Endothelial cell (in vitro differentiated cells): Measurements from ENCODE around the gene PDZD8. TPM values are rescaled to one million over a fixed set of nuclear protein-coding genes. Genes with fewer than 3 reads are reported as not detected.

ENCODE experiments used
- DNase-seq: peaks from one replicate; pipeline ENCODE4 v3.0.0; 2021; ENCODE audit warnings: low spot score
- H3K27ac Mint-ChIP-seq: one replicate; pipeline ENCODE4 v1.8.0; 2021; ENCODE audit warnings: mixed read lengths, inconsistent platforms; ENCODE audit not compliant: unreplicated experiment
- H3K27me3 Mint-ChIP-seq: one replicate; pipeline ENCODE4 v1.8.0; 2021; ENCODE audit warnings: mild to moderate bottlenecking, moderate library complexity, mixed read lengths, inconsistent platforms; ENCODE audit not compliant: unreplicated experiment
- H3K36me3 Mint-ChIP-seq: one replicate; pipeline ENCODE4 v1.8.0; 2021; ENCODE audit warnings: mild to moderate bottlenecking, low read depth, mixed read lengths, inconsistent platforms; ENCODE audit not compliant: unreplicated experiment
- H3K4me1 Mint-ChIP-seq: one replicate; pipeline ENCODE4 v1.8.0; 2021; ENCODE audit warnings: mild to moderate bottlenecking, mixed read lengths, inconsistent platforms; ENCODE audit not compliant: unreplicated experiment
- H3K4me3 Mint-ChIP-seq: one replicate; pipeline ENCODE4 v1.8.0; 2021; ENCODE audit warnings: mild to moderate bottlenecking, mixed read lengths, inconsistent platforms; ENCODE audit not compliant: unreplicated experiment
- H3K9me3 Mint-ChIP-seq: one replicate; pipeline ENCODE4 v1.8.0; 2021; ENCODE audit warnings: mixed read lengths, inconsistent platforms; ENCODE audit not compliant: unreplicated experiment
- total RNA-seq: library from RNA; stranded (reverse); fragmentation: NEBNext Ultra II Directional; extraction: Animal tissue kit (Norgen Biotek cat#: 25700); gene quantifications from one replicate; pipeline ENCODE4 v1.2.1, GENCODE V29; 2021; ENCODE audit not compliant: unreplicated experiment
- TF ChIP-seq, protein P1 (sequence below): fragments of 200-600 bp; sonication (generic); IDR thresholded peaks from one replicate; pipeline ENCODE4 v1.5.0; 2021; ENCODE audit warnings: antibody characterized with exemption; ENCODE audit not compliant: unreplicated experiment

Gene PDZD8
- total RNA-seq, 1 donor from 2014 or later, result 25.6 TPM

DNA sequence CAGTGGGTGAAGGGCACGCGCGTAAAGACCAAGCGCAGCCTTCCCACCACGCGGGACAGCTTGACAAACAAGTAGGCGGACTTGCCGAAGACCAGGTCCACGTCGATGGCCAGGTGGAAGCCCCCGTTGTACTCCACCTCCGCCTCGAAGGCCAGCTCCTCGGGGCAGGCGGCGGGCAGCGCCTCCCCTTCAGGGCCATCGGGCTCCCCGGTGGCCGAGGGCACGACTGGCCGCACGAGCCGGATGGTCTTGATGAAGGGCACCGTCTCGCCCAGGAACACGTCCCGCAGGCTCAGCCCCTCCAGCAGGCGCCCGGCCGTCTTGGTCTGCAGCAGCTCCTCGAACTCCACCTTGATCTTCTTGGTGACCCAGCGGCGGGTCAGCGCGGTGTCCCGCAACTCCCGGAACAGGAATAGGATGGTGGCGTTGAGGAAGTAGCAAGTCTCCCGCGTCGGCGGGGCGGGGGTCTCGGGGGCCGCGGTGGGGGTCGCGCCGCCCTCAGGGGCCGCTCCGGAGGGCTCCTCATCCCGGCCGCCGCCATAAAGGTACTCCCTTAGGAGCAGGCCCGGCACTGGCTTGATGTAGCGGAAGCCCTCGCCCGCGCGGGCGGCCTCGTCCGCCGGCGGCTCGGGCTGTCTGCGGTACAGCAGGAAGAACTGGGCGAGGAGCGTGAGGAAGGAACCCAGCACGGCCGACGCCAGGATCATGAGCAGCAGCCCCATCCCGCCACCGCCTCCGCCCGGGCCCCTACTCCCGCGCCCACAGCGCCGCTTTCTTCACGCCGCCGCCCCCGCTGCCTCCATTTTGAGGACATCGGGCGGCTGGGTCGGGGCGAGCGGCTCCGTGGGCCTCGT, 507 bp downstream of the PDZD8 start:
- Mint-ChIP-seq H3K4me3 (peak overlapping the region; percentile 96), H3K36me3 (no peaks in the 10 kb centered on the region), H3K4me1 (peaks cover 10% of the 10 kb centered on the region), H3K27ac (no peak overlapping the region), H3K9me3 (no peaks in the 10 kb centered on the region), H3K27me3 (peaks cover 11% of the 10 kb centered on the region)
- DNase-seq, result peak; percentile 55
- TF ChIP-seq, protein P1, sequence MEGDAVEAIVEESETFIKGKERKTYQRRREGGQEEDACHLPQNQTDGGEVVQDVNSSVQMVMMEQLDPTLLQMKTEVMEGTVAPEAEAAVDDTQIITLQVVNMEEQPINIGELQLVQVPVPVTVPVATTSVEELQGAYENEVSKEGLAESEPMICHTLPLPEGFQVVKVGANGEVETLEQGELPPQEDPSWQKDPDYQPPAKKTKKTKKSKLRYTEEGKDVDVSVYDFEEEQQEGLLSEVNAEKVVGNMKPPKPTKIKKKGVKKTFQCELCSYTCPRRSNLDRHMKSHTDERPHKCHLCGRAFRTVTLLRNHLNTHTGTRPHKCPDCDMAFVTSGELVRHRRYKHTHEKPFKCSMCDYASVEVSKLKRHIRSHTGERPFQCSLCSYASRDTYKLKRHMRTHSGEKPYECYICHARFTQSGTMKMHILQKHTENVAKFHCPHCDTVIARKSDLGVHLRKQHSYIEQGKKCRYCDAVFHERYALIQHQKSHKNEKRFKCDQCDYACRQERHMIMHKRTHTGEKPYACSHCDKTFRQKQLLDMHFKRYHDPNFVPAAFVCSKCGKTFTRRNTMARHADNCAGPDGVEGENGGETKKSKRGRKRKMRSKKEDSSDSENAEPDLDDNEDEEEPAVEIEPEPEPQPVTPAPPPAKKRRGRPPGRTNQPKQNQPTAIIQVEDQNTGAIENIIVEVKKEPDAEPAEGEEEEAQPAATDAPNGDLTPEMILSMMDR, result no peak

DNA sequence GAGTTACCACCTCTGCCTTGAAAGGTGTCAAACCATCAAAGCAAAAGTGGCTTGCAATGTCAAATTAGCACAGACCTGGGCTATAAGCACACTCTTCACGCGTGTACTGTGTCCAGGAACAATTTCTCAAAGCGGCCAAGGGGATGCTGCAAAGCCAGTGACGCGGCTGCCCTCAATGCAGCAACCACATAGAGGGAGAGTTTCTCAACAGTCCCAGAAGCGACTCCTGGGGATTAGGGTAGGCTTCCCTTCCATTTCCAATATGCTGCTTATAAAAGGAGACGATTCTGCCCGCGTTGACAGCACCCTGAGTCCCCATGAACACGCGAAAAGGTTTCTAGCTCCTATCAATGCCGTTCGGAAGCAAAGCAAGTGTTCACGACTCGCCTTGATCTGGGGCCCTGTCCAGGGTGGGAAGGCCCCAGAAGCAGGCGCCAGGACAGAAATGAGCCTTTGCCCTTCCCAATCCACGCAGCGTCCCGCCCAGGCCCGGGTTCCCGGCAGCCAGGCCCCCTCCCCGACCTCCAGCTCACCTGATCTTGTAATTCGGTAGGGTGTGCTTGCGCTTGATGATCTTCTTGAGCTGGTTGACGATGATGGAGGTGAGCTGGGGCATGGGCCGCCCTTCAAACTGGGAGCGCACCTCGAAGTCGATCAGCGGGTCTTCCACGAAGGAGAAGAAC, 1.3 kb downstream of the PDZD8 start:
- Mint-ChIP-seq H3K9me3 (no peaks in the 10 kb centered on the region), H3K4me1 (peaks cover 10% of the 10 kb centered on the region), H3K4me3 (peak overlapping the region; percentile 96), H3K27me3 (peaks cover 11% of the 10 kb centered on the region), H3K27ac (no peak overlapping the region), H3K36me3 (no peaks in the 10 kb centered on the region)
- DNase-seq, result peak; percentile 22
- TF ChIP-seq, protein P1, result no peak

DNA sequence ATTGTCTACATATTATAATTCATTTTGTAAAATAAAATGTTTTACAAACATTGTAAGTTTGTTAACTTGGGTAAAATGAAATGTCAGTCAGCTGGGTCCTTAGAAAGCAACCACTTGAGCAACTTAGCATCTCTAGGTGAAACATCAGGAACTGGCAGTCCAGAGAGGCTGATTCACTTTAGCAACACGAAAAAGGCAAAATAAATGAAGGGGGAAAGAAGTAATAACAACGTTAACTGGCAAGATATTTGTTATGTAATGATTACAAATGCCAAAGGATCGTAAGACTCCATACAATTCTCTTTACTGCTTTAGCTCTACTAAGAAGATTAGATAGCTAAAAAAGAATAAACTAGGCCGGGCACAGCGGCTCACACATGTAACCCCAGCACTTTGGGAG, 5.0 kb downstream of the PDZD8 start:
- Mint-ChIP-seq H3K4me1 (peaks cover 10% of the 10 kb centered on the region), H3K27ac (no peak overlapping the region), H3K9me3 (no peaks in the 10 kb centered on the region), H3K27me3 (peaks cover 4% of the 10 kb centered on the region), H3K4me3 (no peak overlapping the region), H3K36me3 (no peaks in the 10 kb centered on the region)
- TF ChIP-seq, protein P1, result no peak
- no peak for DNase-seq

DNA sequence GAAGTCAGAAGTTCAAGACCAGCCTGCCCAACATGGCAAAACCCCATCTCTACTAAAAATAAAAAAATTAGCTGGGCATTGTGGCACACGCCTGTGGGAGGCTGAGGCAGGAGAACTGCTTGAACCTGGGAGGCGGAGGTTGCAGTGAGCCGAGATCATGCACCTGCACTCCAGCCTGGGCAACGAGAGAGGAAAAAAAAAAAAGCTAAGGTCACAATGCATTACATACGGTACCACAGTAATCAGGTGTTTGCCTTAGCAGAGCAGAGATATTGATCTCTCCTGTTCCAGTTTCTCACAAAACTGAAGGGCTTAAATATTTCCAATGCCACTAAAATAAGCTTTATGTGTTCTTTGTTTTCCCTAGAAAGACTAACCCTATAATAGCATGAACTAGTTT, 7.5 kb downstream of the PDZD8 start:
- H3K4me3 Mint-ChIP-seq, result no peak overlapping the region
- TF ChIP-seq, protein P1, result no peak
- no peaks in the 10 kb centered on the region for H3K9me3 Mint-ChIP-seq
- H3K36me3 Mint-ChIP-seq, result no peaks in the 10 kb centered on the region
- no peak overlapping the region for H3K27ac Mint-ChIP-seq
- DNase-seq, result no peak
- H3K27me3 Mint-ChIP-seq, result no peaks in the 10 kb centered on the region
- H3K4me1 Mint-ChIP-seq, result peaks cover 17% of the 10 kb centered on the region

DNA sequence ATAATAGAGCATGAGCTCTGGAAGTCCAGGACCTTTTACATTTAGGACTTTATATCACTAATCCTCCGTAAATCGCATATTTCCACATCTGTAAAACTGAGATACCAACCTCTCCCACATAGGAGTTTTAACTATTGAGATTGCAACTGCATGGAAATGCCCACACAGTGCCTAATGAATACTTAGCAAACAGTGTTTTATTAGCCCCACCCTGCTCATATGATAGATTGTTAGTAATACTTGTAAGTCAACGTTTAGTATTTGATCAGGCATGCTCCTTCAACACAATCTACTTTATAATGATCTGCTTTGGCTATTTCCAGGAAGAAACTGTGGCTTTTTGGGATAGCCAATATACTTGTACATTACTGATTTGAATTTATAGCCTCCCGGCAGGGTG, 8.5 kb downstream of the PDZD8 start:
- DNase-seq, result no peak
- Mint-ChIP-seq H3K4me1 (peaks cover 11% of the 10 kb centered on the region), H3K4me3 (no peak overlapping the region), H3K36me3 (no peaks in the 10 kb centered on the region), H3K27me3 (no peaks in the 10 kb centered on the region), H3K27ac (no peak overlapping the region), H3K9me3 (no peaks in the 10 kb centered on the region)
- TF ChIP-seq, protein P1, result no peak
